ENCODE measurements around the gene TPM4. TPM values are rescaled to one million over a fixed set of nuclear protein-coding genes. Genes with fewer than 3 reads are reported as not detected.
"Not testable (repeated sequence)": the region's sequence is repeated elsewhere in the genome, so short reads cannot be mapped to it uniquely, and the experiment has no call there.

Gene TPM4
- total RNA-seq, 1 experiment from 2014 or later = 1,516 TPM

DNA sequence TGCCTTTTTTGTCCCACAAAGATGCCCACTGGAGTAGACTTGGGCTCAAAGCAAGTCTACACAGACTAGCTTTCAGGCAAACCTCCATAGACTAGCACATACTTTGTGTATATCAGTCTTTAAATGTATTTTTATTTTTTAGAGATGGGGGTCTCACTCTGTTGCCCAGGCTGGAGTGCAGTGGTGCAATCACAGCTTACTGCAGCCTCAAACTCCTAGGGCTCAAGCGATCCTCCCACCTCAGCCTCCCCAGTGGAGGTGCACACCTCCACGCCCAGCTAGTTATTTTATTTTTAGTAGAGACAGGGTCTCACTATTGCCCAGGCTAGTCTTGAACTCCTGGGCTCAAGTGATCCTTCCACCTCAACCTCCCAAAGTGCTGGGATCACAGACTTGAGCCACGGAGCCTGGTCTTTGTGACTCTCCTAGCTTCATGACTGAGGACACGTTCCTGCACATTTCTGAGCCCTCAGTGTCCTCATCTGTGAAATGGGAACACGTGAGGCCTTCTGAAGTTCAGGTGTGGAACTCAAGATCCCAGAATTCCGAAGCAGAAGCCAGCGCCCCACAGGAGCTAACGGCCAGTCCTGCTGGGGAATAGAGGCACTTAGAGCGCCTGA, 5.1 kb upstream of the TPM4 start:
- no peak for DNase-seq (ENCODE audit: low spot score)

DNA sequence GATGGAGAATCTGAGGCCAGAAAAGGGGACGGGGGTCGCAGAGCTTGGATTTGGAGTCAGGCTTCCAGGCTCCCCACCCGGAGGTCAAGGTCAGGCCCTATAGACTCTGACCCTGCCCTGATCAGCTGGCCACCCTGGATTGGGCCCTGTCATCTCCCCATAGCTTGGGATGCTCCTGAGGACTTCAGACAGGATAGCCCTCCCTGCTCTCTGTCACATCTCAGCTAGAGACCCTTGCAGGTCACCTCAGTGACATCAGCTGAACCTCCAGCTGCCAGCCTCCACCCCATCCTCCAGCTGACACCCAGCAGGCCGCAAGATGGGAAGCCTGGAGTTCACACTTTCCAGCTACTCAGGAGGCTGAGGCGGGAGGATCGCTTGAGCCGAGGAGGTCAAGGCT, 2.8 kb upstream of the TPM4 start:
- no peak for DNase-seq (ENCODE audit: low spot score)

DNA sequence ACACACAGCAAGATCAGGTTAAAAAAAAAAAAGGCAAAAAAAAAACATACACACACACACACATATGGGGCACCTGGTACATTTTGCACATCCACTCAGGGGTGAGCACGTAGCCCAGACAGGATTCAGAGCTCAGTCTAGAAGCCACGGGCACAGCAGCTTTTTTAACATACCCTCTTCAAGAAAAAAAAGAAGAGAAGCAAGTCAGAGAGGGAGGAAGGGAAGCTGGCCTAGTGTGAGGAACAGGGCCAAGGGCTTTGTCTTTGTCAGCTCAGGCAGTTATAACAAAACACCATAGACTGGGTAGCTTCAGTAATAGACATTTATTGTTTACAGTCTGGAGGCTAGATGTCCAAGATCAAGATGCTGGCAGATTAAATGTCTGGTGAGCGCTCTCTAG, 2.3 kb upstream of the TPM4 start:
- no peak for DNase-seq (ENCODE audit: low spot score)

DNA sequence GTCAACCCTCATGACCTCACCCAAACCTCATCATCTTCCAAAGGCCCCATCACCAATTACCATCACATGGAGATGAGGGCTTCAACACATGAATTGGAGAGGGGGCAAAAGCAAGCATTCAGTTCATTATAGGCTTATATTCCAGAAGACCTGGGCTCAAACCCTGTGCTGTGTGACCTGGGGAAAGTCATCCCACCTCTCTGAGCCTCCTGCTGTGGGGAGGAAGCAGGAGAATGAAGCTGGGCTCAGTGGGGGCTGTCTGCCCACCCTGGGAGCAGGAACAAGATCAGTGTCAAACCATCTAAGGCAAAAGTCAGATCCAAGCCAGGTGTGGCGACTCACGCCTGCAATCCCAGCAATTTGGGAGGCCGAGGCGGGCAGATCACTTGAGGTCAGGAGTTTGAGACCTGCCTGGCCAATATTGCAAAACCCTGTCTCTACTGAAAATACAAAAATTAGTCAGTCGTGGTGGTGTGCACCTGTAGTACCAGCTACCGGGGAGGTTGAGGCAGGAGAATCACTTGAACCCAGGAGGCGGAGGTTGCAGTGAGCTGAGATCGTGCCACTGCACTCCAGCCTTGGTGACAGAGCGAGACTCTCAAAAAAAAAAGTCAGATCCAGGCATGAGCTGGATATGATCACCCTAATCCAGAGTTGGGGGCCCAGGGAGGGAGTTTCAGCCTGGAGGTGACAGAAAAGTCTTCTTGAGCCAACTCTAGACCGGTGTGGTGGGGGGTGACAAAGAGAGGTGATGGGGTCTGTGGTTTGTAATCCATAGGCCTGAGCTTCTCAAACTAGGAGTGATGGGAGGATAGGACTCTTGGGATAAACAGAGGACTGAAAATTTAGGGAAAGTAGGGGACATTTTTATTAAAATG, 1.6 kb upstream of the TPM4 start:
- DNase-seq (ENCODE audit: low spot score) = no peak

DNA sequence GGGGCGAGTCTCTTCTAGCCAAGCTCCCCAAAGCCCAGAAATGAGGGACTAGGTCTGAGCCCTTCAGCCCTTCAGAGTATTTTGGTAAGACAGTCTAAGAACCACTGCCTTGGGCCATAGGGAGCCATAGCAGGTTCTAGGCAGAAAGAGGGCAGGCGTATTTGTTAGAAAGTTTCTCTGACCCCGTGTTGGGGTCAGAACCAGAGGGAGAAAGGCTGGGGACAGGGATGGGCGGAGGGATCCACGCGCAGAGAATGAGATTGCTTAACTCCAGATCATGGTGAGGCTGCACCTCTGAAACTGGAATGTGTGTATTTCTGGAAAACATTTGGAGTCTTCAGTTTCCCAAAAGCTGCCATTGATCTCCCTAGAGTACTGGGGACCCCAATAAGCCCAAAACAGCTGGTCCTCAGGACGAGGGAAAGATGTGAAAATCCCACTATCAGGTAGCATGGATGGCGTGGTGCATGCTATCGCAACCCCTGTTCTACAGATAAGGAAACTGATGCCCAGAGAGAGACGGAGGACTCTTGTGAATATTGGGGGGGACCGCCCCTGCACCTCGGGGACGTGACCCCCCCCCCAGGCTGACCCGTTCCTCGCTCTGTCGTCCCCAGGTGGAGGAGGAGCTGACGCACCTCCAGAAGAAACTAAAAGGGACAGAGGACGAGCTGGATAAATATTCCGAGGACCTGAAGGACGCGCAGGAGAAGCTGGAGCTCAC, 703 bp upstream of the TPM4 start:
- DNase-seq (ENCODE audit: low spot score) = no peak

DNA sequence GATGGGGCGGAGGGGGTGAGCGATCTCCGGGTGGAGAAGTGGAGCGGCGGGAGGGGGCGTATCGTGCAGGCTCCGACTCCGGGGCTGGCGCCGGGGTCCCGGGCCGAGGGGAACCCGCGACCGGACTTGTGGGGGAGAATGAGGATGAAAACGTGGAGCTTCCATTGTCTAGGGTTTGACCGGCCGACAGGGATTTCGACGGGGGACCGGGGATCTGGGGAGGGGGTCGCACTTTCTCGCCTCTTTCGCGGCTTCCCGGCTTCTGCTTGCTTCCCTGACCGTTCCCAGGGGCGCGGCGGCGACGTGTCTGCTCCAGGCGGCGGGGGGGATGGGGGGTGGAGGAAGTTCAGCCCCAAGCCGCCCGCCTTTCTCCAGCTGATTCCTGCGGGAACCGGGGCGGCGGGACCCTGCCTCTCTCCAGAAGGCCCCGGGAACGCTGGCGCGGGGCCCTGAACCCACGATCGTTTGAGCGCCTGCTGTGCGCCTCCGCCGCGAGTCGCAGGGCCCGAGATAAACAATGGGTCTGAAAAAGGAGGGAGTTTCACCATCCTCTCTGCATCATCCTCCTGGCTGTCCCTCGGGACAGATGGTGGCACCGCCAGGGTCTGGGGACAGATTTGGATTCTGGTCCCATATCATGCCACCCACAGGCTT, 790 bp downstream of the TPM4 start:
- DNase-seq (ENCODE audit: low spot score) = no peak

DNA sequence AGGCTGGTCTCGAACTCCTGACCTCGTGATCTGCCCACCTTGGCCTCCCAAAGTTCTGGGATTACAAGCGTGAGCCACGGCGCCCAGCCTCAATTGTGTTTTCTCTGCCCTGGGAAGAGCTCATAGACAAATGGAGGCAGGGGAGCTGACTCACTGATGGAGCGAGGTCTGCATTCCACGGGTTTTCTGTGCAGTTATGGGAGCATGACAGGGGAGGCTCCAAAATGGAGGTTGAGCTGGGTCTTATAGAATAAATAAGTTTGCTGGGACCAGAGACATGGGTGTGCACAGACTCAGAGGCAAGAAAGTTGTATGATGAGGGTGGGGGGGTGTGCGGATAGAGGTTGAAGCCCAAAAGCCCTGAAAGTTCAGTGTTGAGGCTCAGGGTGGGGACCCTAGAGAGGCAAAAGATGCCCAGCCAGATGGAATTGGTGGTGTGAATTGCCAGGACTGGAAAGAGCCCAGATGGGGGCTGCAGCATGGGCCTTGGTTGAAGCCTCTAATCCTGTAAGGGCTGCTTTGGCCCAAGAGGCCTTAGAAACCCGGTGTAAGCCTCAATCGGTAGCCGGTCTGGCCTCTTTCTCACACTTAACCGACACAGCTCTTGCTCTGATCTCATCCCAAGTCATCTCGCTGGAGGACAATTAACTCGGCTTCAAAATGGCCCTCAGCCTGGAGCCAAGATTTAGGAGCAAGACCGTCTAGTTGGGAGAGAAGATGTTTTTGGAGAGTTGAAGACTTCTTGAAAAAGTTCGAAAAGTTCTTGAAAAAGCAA, 1.9 kb downstream of the TPM4 start:
- DNase-seq (ENCODE audit: low spot score) = peak; percentile 59

DNA sequence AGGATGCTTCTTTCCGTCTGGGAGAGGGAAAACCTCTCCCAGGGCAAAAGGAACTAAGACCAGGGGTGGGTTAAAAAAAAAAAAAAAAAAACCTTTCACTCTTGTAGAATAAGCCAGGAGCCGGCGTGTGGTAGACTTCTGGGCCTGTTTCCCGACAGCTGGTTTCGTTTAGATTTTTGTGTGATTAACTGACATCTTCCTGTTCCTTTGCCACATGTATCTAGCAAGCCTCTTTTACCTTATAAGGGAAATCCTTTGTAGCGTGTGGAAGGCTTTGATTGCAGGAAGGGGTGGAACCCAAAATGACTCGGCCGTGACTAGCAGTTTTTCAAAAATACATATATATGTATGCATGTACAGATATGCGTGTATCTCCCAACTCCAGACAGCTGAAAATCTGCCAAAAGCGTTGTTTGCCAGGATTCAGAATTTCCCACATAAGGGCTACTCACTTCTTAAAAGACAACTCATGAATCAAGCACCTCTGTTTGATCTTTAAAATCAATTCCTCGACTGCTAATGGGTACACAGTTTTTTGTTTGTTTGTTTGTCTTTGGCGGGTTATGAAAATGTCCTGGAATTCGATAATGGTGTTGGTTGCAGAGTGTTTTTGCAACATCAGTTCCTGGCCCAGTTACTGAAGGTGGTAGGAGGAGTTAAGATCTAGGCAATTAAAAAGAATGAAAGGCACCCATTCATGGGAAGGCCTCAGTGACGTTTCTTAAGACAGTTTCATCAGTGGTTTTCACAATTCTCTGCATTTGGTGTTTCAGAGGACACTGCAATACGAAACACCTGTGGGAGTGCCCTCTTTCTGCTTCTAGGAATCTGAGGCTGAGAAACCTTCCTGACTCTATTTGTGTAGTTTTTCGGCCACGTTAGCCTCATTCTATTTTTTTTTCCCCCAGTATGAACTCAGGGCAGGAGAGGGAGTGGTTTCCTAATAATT, 2.7 kb downstream of the TPM4 start:
- DNase-seq (ENCODE audit: low spot score) = peak; percentile 95

DNA sequence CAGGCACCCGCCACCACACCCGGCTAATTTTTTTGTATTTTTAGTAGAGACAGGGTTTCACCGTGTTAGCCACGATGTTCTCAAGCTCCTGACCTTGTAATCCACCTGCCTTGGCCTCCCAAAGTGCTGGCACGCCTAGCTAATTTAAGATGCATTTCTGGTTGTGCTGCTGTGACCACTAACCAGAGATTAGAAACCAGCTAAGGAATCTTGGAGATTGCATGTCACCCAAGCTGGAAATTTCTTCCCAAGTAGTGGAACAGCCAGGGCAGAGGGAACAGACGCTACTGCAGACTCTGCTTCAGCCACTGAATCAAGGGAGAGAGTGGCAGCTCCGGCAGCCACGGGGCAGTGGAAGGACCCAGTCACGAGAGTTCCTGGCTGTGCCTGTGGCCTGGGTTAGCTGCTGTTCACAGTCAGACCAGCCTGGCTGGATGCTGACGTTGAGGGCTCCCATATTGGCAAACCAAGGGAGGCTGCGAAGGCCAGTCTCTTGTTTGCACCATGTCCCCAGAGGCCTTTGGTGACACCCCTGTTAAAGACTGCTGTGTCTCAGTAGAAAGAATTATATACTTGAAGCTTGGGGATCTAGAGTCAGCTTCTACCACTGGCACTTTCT, 7.9 kb downstream of the TPM4 start:
- no peak for DNase-seq (ENCODE audit: low spot score)

DNA sequence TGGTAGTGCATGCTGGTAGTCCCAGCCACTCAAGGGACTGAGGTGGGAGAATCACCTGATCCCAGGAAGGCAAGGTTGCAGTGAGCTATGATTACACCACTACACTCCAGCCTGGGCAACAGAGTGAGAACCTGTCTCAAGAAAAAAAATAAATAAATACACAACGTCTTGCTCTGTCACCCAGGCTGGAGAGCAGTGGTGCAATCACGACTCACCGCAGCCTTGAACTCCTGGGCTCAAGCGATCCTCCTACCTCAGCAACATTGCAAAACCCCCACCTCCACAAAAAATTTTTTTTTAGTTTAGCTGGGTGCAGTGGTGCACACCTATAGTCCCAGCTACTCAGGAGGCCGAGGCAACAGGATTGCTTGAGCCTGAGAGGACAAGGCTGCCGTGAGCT, 8.8 kb downstream of the TPM4 start:
- no peak for DNase-seq (ENCODE audit: low spot score)

DNA sequence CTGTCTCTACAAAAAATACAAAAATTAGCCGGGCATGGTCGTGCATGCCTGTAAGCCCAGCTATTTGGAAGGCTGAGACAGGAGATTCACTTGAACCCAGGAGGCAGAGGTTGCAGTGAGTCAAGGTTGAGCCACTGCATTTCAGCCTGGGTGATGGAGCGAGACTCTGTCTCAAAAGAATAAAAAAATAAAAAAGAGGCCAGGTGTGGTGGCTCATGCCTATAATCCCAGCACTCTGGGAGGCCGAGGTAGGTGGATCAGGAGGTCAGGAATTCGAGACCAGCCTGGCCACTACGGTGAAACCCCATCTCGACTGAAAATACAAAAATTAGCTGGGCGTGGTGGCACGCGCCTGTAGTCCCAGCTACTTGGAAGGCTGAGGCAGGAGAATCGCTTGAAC, 11.1 kb downstream of the TPM4 start:
- DNase-seq (ENCODE audit: low spot score) = not testable (repeated sequence)

DNA sequence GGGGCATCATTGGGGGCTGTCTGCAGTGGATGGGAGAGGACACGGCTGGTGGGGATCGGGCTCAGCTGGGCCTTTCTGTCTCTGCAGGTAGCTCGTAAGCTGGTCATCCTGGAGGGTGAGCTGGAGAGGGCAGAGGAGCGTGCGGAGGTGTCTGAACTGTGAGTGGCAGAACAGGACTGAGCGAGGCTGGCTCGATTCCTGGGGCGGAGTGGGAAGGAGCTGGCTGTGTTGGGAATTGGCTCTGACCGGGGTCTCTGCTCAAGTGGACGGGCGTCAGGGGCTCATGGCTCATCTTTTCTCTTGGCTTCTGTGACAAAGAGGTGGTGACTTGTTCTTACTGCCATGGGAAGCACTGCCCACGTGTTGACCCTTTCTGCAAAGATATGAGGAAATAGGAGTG, 11.6 kb downstream of the TPM4 start:
- no peak for DNase-seq (ENCODE audit: low spot score)

DNA sequence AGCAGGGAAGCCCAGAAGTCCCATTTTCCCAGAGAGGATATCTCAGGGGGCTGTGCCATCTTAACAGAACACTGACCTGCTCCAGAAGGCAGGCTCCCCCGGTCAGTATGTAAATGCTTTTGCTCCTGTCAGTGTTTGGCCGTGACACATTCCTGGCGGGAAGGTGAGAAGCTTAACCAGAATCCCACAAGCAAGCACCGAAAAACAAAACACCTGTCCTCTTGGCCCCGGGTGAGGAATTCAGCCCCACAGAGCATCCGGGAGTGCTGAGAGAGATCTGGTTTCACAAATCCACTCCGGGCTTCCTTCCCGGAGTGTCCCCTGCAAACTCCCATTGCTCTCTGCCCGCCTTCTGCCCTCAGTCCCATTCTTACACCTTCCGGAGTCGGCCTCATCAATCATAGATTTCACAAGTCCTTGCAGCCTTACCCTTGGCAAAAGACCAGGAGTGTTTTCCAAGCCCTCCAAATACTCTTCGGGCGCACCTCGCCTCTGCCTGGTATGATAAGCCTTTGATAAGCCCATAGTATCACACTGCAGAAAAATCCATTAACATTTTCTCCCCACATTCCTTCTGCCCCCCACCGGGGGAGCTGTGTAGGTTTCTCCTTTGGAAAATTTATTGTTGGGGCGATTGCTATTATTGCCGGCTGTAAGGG, 12.2 kb downstream of the TPM4 start:
- peak; percentile 63 for DNase-seq (ENCODE audit: low spot score)

DNA sequence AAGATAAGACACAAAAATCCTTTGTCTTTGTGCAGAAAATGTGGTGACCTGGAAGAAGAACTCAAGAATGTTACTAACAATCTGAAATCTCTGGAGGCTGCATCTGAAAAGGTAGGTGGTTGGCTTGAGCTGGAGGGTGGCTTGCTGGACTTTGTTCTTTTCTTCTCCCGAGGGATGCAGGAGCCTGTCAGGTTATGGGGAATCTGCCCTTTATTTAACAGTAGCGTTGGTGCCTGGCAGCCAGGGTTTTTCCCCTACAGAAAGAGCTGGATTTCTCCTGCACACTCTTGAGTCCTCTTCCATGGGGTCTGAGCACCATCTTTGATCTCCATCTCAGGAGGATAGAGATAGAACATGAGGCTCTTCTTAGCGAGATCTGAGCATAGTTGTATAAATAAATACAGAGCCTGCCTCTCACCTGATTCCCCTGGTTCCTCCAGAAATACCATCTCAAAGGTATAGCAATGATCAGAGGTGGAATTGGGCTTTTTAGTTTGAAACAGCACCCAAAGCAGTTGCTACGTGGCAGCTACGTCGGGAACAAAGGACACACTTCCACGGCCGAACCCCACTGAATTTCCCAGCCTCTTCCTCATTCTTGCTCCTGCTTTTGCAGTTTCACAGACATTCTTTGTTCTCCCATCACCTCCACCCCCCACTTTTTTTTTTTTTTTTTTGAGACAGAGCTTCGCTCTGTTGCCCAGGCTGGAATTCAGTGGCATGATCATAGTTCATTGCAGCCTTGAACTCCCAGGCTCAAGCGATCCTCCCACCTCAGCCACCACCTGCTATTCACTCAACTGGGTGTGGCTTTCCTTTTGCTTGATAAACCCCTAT, 12.9 kb downstream of the TPM4 start:
- no peak for DNase-seq (ENCODE audit: low spot score)

DNA sequence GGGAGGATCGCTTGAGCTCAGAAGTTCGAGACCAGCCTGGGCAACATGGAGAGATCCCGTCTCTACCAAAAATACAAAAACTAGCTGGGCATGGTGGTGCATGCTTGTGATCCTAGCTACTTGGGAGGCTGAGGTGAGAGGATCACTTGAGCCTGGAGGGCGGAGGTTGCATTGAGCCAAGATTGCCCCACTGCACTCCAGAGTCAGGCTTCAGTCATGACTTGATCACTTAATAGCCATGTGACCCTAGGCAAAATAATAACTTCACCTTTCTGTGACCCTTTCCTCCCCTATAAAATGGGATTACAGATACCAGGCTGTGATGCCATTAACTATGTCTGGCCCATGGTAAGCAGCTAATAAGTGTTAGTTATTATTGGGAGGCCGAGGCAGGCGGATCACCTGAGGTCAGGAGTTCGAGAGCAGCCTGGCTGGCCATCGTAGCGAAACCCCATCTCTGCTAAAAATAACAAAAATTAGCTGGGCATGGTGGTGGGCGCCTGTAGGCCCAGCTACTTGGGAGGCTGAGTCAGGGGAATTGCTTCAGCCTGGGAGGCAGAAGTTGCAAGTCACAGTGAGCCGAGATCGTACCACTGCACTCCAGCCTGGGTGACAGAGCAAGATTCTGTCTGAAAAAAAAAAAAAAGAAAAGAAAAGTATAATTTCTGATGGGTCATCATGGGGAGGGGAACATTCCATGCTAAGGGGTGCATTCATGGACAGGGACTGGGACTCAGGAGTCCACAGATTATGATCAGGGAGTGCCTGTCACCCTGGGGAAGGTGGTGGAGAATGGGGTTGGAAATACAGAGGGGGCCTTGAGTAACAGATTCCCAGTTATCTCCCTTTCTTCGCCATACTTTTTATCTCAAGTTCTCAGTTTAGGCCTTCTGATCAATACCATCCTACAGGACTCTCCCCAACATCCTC, 15.5 kb downstream of the TPM4 start:
- DNase-seq (ENCODE audit: low spot score) = no peak

DNA sequence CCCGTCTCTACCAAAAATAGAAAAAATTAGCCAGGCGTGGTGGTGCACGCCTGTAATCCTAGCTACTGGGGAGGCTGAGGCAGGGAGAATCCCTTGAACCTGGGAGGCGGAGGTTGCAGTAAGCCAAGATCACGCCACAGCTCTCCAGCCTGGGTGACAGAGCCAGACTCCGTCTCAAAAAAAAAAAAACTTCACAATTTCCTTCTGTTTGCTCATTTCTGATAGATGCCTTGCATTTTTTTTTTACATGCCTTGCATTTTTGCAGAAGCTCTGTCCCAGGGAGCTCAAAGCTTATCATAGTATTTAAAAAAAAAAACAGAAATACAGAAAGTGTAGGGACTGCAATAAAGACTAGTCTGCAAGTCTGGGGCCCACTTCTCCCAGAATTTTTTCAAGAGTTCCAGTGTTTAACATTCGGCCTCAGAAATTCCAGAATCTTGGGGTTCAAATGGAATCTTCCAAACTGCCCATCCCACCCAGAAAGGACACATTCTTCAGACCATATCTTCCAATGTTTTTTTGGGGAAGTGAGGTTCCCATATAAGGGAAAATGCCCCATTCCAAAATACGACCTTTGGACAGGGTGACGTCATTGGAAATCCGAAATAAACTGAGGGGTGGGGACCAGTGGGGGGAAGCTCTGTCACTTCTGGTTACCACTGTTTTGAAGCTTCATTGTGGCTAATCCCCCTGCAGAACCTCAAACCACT, 18.2 kb downstream of the TPM4 start:
- DNase-seq (ENCODE audit: low spot score) = no peak
